Liver (tissue), 3 donors: ENCODE data around the gene FASTK.
A peak's percentile ranks its signal among the peaks of the same experiment; 100 is the strongest.

Experiments
- ATF3 ChIP-seq: IDR thresholded peaks from 2 replicates; pipeline ENCODE4 v1.6.1; 2016; ENCODE audit warnings: antibody characterized with exemption
- CTCF ChIP-seq: fragments of 150-350 bp; IDR thresholded peaks from 2 replicates; pipeline ENCODE4 v1.5.1; 2017; ENCODE audit warnings: improper control_type of control experiment, low read depth, low read length; ENCODE audit not compliant: missing input control
- EGR1 ChIP-seq, 2 donors: IDR thresholded peaks; 2 replicates each; pipeline ENCODE4 v1.6.1; 2016 to 2018; ENCODE audit warnings: antibody characterized with exemption in 2 of 2, low read depth in 2 of 2
- GABPA ChIP-seq, 2 donors: IDR thresholded peaks in 1 of 2; conservative IDR thresholded peaks in 1 of 2; 2 replicates each; pipeline ENCODE4 v1.6.1; 2016; ENCODE audit warnings: antibody characterized with exemption in 2 of 2, mild to moderate bottlenecking in 1 of 2, moderate library complexity in 1 of 2
- HNF4A ChIP-seq, 2 donors: conservative IDR thresholded peaks; 2 replicates each; pipeline ENCODE4 v1.6.1; 2016; ENCODE audit warnings: antibody characterized with exemption in 2 of 2, mild to moderate bottlenecking in 2 of 2
- JUND ChIP-seq, 2 donors: IDR thresholded peaks; 2 replicates each; pipeline ENCODE4 v1.6.1; 2016; ENCODE audit warnings: antibody characterized with exemption in 2 of 2
- MAX ChIP-seq: IDR thresholded peaks from 2 replicates; pipeline ENCODE4 v1.6.1; 2016; ENCODE audit warnings: antibody characterized with exemption
- RAD21 ChIP-seq, 2 donors: IDR thresholded peaks; 2 replicates each; pipeline ENCODE4 v1.6.1; 2016; ENCODE audit warnings: antibody characterized with exemption in 2 of 2, mild to moderate bottlenecking in 2 of 2
- REST ChIP-seq: IDR thresholded peaks from 2 replicates; pipeline ENCODE4 v1.6.1; 2016; ENCODE audit warnings: antibody characterized with exemption, mild to moderate bottlenecking
- RXRA ChIP-seq, 2 donors: IDR thresholded peaks; 2 replicates each; pipeline ENCODE4 v1.6.1; 2017 to 2018; ENCODE audit warnings: antibody characterized with exemption in 2 of 2, mild to moderate bottlenecking in 1 of 2
- SP1 ChIP-seq: IDR thresholded peaks from 2 replicates; pipeline ENCODE4 v1.6.1; 2018; ENCODE audit warnings: antibody characterized with exemption, mild to moderate bottlenecking
- TAF1 ChIP-seq: conservative IDR thresholded peaks from 2 replicates; pipeline ENCODE4 v1.6.1; 2016; ENCODE audit warnings: antibody characterized with exemption, mild to moderate bottlenecking
- YY1 ChIP-seq: IDR thresholded peaks from 2 replicates; pipeline ENCODE4 v1.6.1; 2016; ENCODE audit warnings: antibody characterized with exemption, mild to moderate bottlenecking
- donor health status: healthy.
- donor health status: healthy.

- TF ChIP-seq MAX (no peak), CTCF (peak; percentile 25), YY1 (no peak), RAD21 (IDR thresholded peaks at IDR 0.05) (peak in 1 of 2 donors; percentile 42), ATF3 (no peak), GABPA (IDR thresholded peaks at IDR 0.05 in 1 of 2, conservative IDR thresholded peaks at IDR 0.05 in 1 of 2) (no peak), SP1 (no peak), JUND (IDR thresholded peaks at IDR 0.05) (no peak), RXRA (IDR thresholded peaks at IDR 0.05) (no peak), EGR1 (IDR thresholded peaks at IDR 0.05; ENCODE audit: low read depth in 2 of 2) (no peak), HNF4A (conservative IDR thresholded peaks at IDR 0.05) (no peak), TAF1 (no peak), REST (no peak)
Measured at GRCh38 chr7:151091431-151091830, 10.8 kb upstream of the FASTK start.
